Nucleus accumbens (tissue), 56 donors: ENCODE measurements around the gene SPINDOC.

Experiments used
- DNase-seq, 56 donors: peaks; one replicate each; lab custom pipeline; 2025; lab: John Stamatoyannopoulos, UW

The SPINDOC gene

GRCh38 chr11:63876616-63877015 lies 63.4 kb downstream of the SPINDOC start:
- peak in 2 of 56 donors; percentile 16 to 37 for DNase-seq
